Panc1 (cell line): ENCODE results near the gene TMEM203. TPM values are rescaled to one million over a fixed set of nuclear protein-coding genes. Genes with fewer than 3 reads are reported as not detected.

Source experiments
- ATAC-seq: fragments of 200-7000 bp; cut with Tn5 transposase; 2 replicates; pipeline ENCODE4 v1.9.1; 2020; ENCODE audit warnings: mild to moderate bottlenecking, moderate library complexity
- BruUV-seq: library from RNA; stranded (reverse); fragments of 400-500 nt; replicated peaks from 2 replicates; lab custom pipeline; 2021; lab: Mats Ljungman, UMichigan
- CTCF ChIA-PET: fragments of 300-600 bp; sonication (Branson Sonifier 250); formaldehyde crosslinking; loops from one replicate; lab custom pipeline; 2022; ENCODE audit warnings: antibody characterized with exemption; lab: Charles Lee
- POLR2A ChIA-PET: fragments of 300-600 bp; sonication (Branson Sonifier 250); formaldehyde crosslinking; loops from one replicate; lab custom pipeline; 2022; ENCODE audit warnings: antibody characterized with exemption; lab: Charles Lee
- DNase-seq: peaks from one replicate; pipeline ENCODE4 v3.0.0-alpha.2; 2010; ENCODE audit warnings: low read depth, low spot score
- H3K27ac ChIP-seq: 2 replicates; pipeline ENCODE4 v1.5.1; 2011; ENCODE audit warnings: mild to moderate bottlenecking, low read length, inconsistent platforms
- H3K27me3 ChIP-seq: fragments of 200-500 bp; sonication (Bioruptor generic); 2 replicates; pipeline ENCODE4 v1.6.0; 2014; ENCODE audit warnings: low read length, inconsistent platforms; ENCODE audit not compliant: control insufficient read depth, insufficient read depth
- H3K36me3 ChIP-seq: fragments of 200-500 bp; sonication (Bioruptor generic); 2 replicates; pipeline ENCODE4 v1.5.1; 2014; ENCODE audit warnings: inconsistent platforms, mild to moderate bottlenecking, low read length, moderate library complexity; ENCODE audit not compliant: control insufficient read depth, insufficient read depth
- H3K4me1 ChIP-seq: 2 replicates; pipeline ENCODE4 v1.5.1; 2011; ENCODE audit warnings: inconsistent platforms, mild to moderate bottlenecking, low read length, moderate library complexity; ENCODE audit not compliant: control insufficient read depth, insufficient read depth
- H3K4me3 ChIP-seq, 2 experiments: 2 replicates each; pipeline ENCODE4 v1.5.1; 2011 to 2012; ENCODE audit warnings: low read depth in 2 of 2, low read length in 2 of 2, mild to moderate bottlenecking in 2 of 2, inconsistent platforms in 1 of 2, moderate library complexity in 1 of 2
- H3K9me3 ChIP-seq: fragments of 200-500 bp; sonication (Bioruptor generic); 2 replicates; pipeline ENCODE4 v1.5.1; 2014; ENCODE audit warnings: low read depth, mild to moderate bottlenecking, inconsistent platforms, low read length, moderate library complexity; ENCODE audit not compliant: control insufficient read depth, insufficient read depth
- CTCF ChIP-seq: fragments of 450-650 bp; IDR thresholded peaks from 2 replicates; pipeline ENCODE4 v1.5.1; 2017; ENCODE audit warnings: mild to moderate bottlenecking
- POLR2AphosphoS5 ChIP-seq: IDR thresholded peaks from 2 replicates; pipeline ENCODE4 v1.6.1; 2012; ENCODE audit warnings: mild to moderate bottlenecking, low read depth, low read length, moderate library complexity
- SIN3A ChIP-seq: IDR thresholded peaks from 2 replicates; pipeline ENCODE4 v1.6.1; 2012; ENCODE audit warnings: low read depth, mild to moderate bottlenecking, low read length, moderate library complexity, borderline replicate concordance; ENCODE audit not compliant: insufficient read depth
- TCF7L2 ChIP-seq: IDR thresholded peaks from 2 replicates; pipeline ENCODE4 v1.6.1; 2011; ENCODE audit warnings: mild to moderate bottlenecking, low read depth, low read length, inconsistent platforms
- in situ Hi-C: cut with HindIII; loops from 2 replicates; pipeline ENCODE4 v1.10.0; 2016; ENCODE audit warnings: low sequenced_read_pairs, low pct_unique_long_range_greater_than_20kb
- intact Hi-C: fragments of 100-400 bp; cut with micrococcal nuclease; formaldehyde crosslinking; loops from one replicate; pipeline ENCODE4 v1.10.0; 2022; ENCODE audit not compliant: unreplicated experiment
- total RNA-seq: library from RNA; stranded (reverse); gene quantifications from one replicate; pipeline ENCODE4 v1.2.1, GENCODE V29; 2021; ENCODE audit not compliant: unreplicated experiment
- TF ChIP-seq, protein P1 (sequence below), 2 experiments: IDR thresholded peaks; 2 replicates each; pipeline ENCODE4 v1.6.1; 2011 to 2012; ENCODE audit warnings: low read depth in 2 of 2, control low read depth in 1 of 2, low read length in 1 of 2, mild to moderate bottlenecking in 1 of 2, moderate library complexity in 1 of 2; ENCODE audit not compliant: insufficient read depth in 1 of 2

The TMEM203 gene
- total RNA-seq, 1 experiment from 2014 or later, result 25.4 TPM

GRCh38 chr9:137234055-137234697, 28.7 kb upstream of the TMEM203 start:
- DNase-seq, result no peak
- Histone ChIP-seq H3K9me3 (no peaks in the 10 kb centered on the region), H3K36me3 (no peaks in the 10 kb centered on the region), H3K27me3 (no peaks in the 10 kb centered on the region), H3K27ac (no peak overlapping the region), H3K4me3 (no peak overlapping the region), H3K4me1 (peaks cover 26% of the 10 kb centered on the region)
- ChIA-PET POLR2A (no interaction called here), CTCF (interaction anchor here (0.7 kb wide), 1 partner anchor 168 kb away, joined by 8 read pairs; no protein-coding TSS in a partner anchor)
- ATAC-seq, result no peak
- no TSS peak for BruUV-seq
- intact Hi-C loops (no loop called here), in situ Hi-C loops (no loop called here)
- TF ChIP-seq, protein P1, sequence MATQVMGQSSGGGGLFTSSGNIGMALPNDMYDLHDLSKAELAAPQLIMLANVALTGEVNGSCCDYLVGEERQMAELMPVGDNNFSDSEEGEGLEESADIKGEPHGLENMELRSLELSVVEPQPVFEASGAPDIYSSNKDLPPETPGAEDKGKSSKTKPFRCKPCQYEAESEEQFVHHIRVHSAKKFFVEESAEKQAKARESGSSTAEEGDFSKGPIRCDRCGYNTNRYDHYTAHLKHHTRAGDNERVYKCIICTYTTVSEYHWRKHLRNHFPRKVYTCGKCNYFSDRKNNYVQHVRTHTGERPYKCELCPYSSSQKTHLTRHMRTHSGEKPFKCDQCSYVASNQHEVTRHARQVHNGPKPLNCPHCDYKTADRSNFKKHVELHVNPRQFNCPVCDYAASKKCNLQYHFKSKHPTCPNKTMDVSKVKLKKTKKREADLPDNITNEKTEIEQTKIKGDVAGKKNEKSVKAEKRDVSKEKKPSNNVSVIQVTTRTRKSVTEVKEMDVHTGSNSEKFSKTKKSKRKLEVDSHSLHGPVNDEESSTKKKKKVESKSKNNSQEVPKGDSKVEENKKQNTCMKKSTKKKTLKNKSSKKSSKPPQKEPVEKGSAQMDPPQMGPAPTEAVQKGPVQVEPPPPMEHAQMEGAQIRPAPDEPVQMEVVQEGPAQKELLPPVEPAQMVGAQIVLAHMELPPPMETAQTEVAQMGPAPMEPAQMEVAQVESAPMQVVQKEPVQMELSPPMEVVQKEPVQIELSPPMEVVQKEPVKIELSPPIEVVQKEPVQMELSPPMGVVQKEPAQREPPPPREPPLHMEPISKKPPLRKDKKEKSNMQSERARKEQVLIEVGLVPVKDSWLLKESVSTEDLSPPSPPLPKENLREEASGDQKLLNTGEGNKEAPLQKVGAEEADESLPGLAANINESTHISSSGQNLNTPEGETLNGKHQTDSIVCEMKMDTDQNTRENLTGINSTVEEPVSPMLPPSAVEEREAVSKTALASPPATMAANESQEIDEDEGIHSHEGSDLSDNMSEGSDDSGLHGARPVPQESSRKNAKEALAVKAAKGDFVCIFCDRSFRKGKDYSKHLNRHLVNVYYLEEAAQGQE (IDR thresholded peaks at IDR 0.05; ENCODE audit: insufficient read depth in 1 of 2, low read depth in 2 of 2, low read length in 1 of 2), result no peak
- TF ChIP-seq CTCF (no peak), TCF7L2 (no peak), POLR2AphosphoS5 (no peak)

DNA sequence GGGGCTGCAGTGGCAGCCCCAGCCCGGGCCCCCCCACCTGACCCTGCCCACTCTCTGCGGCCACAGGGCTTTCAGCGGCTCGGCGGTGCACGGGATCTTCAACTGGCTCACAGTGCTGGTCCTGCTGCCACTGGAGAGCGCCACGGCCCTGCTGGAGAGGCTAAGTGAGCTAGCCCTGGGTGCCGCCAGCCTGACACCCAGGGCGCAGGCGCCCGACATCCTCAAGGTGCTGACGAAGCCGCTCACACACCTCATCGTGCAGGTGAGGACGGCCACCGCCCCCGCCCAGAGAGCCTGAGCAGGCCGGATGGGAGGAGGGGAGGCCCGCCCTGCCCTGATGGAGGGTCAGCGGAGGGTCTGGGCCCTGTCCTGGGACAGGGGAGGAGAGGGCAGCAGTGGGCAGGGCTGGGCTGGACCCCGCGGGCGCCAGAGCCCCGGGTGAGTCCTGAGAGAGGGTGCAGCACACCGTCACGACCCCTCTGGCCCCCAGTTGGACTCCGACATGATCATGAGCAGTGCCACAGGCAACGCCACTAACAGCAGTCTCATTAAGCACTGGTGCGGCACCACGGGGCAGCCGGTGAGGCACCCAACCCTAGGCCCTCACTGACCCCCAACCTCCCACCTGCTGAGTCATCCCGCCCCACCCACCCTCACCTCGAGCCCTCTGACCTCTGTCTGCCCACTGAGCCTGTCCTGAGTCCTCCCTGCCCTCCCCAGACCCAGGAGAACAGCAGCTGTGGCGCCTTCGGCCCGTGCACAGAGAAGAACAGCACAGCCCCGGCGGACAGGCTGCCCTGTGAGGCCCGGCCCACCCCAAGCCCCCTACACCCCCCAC, 27.9 kb upstream of the TMEM203 start:
- Histone ChIP-seq H3K36me3 (no peaks in the 10 kb centered on the region), H3K27ac (no peak overlapping the region), H3K4me1 (peaks cover 18% of the 10 kb centered on the region), H3K27me3 (no peaks in the 10 kb centered on the region), H3K9me3 (no peaks in the 10 kb centered on the region), H3K4me3 (no peak overlapping the region)
- ATAC-seq, result no peak
- DNase-seq, result no peak
- no TSS peak for BruUV-seq
- in situ Hi-C loops (no loop called here), intact Hi-C loops (no loop called here)
- POLR2A ChIA-PET, result no interaction called here
- CTCF ChIA-PET, result interaction anchor here (0.7 kb wide), 3 partner anchors 46 to 467 kb away, joined by 5 to 8 read pairs (median 6); no protein-coding TSS in a partner anchor
- TF ChIP-seq SIN3A (no peak), CTCF (no peak; the same call in 1 of the 2 replicates), TCF7L2 (no peak)
- TF ChIP-seq, protein P1 (IDR thresholded peaks at IDR 0.05; ENCODE audit: insufficient read depth in 1 of 2, low read depth in 2 of 2, low read length in 1 of 2), result no peak
